ENCODE measurements around the gene IPP. TPM values are rescaled to one million over a fixed set of nuclear protein-coding genes. Genes with fewer than 3 reads are reported as not detected.
"Not testable (repeated sequence)": the region's sequence is repeated elsewhere in the genome, so short reads cannot be mapped to it uniquely, and the experiment has no call there.

The IPP gene
- total RNA-seq, 1 experiment from 2014 or later: 11.6 TPM

- no peaks in the 10 kb centered on the region for H3K27me3 Mint-ChIP-seq (ENCODE audit: insufficient read depth, unreplicated experiment)
- ChIA-PET POLR2A (interaction anchor here (0.7 to 1.3 kb wide), 7 partner anchors 10 to 231 kb away, joined by 3 to 6 read pairs (median 3); partner anchors contain the start of genes MAST2 and PRDX1), CTCF (no interaction called here)
- H3K9me3 Mint-ChIP-seq (ENCODE audit: unreplicated experiment): no peaks in the 10 kb centered on the region
- H3K27ac Mint-ChIP-seq (ENCODE audit: low read depth, unreplicated experiment): no peak overlapping the region
- peak; percentile 70 for DNase-seq (ENCODE audit: unreplicated experiment)
- peak overlapping the region; percentile 16 for H3K4me3 Mint-ChIP-seq (ENCODE audit: unreplicated experiment)
- no TSS peak for BruUV-seq (replicated peaks)
- intact Hi-C loops (cut with micrococcal nuclease): loop anchor here (5.0 kb wide), 1 partner anchor 130 kb away; no protein-coding TSS in a partner anchor
- H3K36me3 Mint-ChIP-seq (ENCODE audit: insufficient read depth, unreplicated experiment): peaks cover 10% of the 10 kb centered on the region
- H3K4me1 Mint-ChIP-seq (ENCODE audit: insufficient read depth, unreplicated experiment): peaks cover 4% of the 10 kb centered on the region
- TF ChIP-seq, protein P1, sequence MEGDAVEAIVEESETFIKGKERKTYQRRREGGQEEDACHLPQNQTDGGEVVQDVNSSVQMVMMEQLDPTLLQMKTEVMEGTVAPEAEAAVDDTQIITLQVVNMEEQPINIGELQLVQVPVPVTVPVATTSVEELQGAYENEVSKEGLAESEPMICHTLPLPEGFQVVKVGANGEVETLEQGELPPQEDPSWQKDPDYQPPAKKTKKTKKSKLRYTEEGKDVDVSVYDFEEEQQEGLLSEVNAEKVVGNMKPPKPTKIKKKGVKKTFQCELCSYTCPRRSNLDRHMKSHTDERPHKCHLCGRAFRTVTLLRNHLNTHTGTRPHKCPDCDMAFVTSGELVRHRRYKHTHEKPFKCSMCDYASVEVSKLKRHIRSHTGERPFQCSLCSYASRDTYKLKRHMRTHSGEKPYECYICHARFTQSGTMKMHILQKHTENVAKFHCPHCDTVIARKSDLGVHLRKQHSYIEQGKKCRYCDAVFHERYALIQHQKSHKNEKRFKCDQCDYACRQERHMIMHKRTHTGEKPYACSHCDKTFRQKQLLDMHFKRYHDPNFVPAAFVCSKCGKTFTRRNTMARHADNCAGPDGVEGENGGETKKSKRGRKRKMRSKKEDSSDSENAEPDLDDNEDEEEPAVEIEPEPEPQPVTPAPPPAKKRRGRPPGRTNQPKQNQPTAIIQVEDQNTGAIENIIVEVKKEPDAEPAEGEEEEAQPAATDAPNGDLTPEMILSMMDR (IDR thresholded peaks at IDR 0.05; ENCODE audit: unreplicated experiment): no peak
Measured at GRCh38 chr1:45752441-45753052, 2.1 kb upstream of the IPP start.

GRCh38 chr1:45752014-45752413 is 1.6 kb upstream of the IPP start:
- peaks cover 10% of the 10 kb centered on the region for H3K36me3 Mint-ChIP-seq (ENCODE audit: insufficient read depth, unreplicated experiment)
- DNase-seq (ENCODE audit: unreplicated experiment): no peak
- H3K27me3 Mint-ChIP-seq (ENCODE audit: insufficient read depth, unreplicated experiment): no peaks in the 10 kb centered on the region
- ChIA-PET CTCF (no interaction called here), POLR2A (interaction anchor here (1.0 to 2.4 kb wide), 7 partner anchors 11 to 230 kb away, joined by 3 to 8 read pairs (median 3); partner anchors contain the start of genes MAST2 and PRDX1)
- H3K4me3 Mint-ChIP-seq (ENCODE audit: unreplicated experiment): peak overlapping the region; percentile 16
- no peak overlapping the region for H3K27ac Mint-ChIP-seq (ENCODE audit: low read depth, unreplicated experiment)
- intact Hi-C loops (cut with micrococcal nuclease): loop anchor here (5.0 kb wide), 1 partner anchor 130 kb away; no protein-coding TSS in a partner anchor
- H3K9me3 Mint-ChIP-seq (ENCODE audit: unreplicated experiment): no peaks in the 10 kb centered on the region
- BruUV-seq (replicated peaks): no TSS peak
- TF ChIP-seq, protein P1 (IDR thresholded peaks at IDR 0.05; ENCODE audit: unreplicated experiment): no peak
- peaks cover 4% of the 10 kb centered on the region for H3K4me1 Mint-ChIP-seq (ENCODE audit: insufficient read depth, unreplicated experiment)

DNA sequence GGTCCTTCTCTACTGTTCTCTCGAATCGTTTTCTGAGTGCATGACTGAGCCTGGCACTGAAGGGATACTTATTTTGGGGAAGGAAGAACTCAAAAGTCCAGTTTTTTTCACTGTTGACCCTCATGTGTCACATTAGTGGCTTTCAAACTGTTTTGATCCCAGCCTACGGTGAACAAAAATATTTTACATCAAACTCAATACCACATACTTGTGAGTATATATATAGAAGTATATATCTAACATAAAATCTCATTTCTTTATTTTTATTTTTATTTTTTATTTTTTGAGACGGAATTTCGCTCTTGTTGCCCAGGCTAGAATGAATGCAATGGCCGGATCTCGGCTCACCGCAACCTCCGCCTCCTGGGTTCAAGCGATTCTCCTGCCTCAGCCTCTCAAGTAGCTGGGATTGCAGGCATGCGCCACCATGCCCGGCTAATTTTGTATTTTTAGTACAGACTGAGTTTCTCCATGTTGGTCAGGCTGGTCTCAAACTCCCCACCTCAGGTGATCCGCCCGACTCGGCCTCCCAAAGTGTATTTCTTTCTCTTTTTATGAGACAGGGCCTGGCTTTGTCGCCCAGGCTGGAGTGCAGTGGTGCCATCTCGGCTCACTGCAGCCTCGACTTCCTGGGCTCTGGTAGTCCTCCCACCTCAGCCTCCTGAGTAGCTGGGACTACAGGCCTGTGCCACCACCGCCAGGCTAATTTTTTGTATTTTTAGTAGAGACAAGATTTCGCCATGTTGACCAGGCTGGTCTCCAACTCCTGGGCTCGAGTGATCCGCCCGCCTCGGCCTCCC is 786 bp upstream of the IPP start:
- H3K9me3 Mint-ChIP-seq (ENCODE audit: unreplicated experiment); DNase-seq (ENCODE audit: unreplicated experiment); H3K27me3 Mint-ChIP-seq (ENCODE audit: insufficient read depth, unreplicated experiment); H3K4me1 Mint-ChIP-seq (ENCODE audit: insufficient read depth, unreplicated experiment): not testable (repeated sequence)
- TSS peak; percentile 93 for BruUV-seq (replicated peaks)
- Mint-ChIP-seq H3K4me3 (ENCODE audit: unreplicated experiment) (peak overlapping the region; percentile 97), H3K36me3 (ENCODE audit: insufficient read depth, unreplicated experiment) (peaks cover 14% of the 10 kb centered on the region), H3K27ac (ENCODE audit: low read depth, unreplicated experiment) (peak overlapping the region; percentile 100)
- intact Hi-C loops (cut with micrococcal nuclease): loop anchor here (5.0 kb wide), 1 partner anchor 131 kb away; no protein-coding TSS in a partner anchor
- ChIA-PET CTCF (interaction anchor here (0.7 kb wide), 1 partner anchor 122 kb away, joined by 3 read pairs; no protein-coding TSS in a partner anchor), POLR2A (interaction anchor here (0.7 to 2.4 kb wide), 8 partner anchors 48 to 267 kb away, joined by 3 to 10 read pairs (median 3); partner anchors contain the start of gene MAST2)

- ChIA-PET CTCF (interaction anchor here (1.1 to 1.3 kb wide), 2 partner anchors 12 to 61 kb away, joined by 3 to 4 read pairs; no protein-coding TSS in a partner anchor), POLR2A (interaction anchor here (0.6 kb wide), 1 partner anchor 56 kb away, joined by 3 read pairs; no protein-coding TSS in a partner anchor)
- Mint-ChIP-seq H3K36me3 (ENCODE audit: insufficient read depth, unreplicated experiment) (peaks cover 34% of the 10 kb centered on the region), H3K27ac (ENCODE audit: low read depth, unreplicated experiment) (no peak overlapping the region), H3K9me3 (ENCODE audit: unreplicated experiment) (no peaks in the 10 kb centered on the region), H3K4me1 (ENCODE audit: insufficient read depth, unreplicated experiment) (peaks cover 7% of the 10 kb centered on the region), H3K4me3 (ENCODE audit: unreplicated experiment) (no peak overlapping the region), H3K27me3 (ENCODE audit: insufficient read depth, unreplicated experiment) (no peaks in the 10 kb centered on the region)
- BruUV-seq (replicated peaks): no TSS peak
- intact Hi-C loops (cut with micrococcal nuclease): no loop called here
- DNase-seq (ENCODE audit: unreplicated experiment): no peak
- TF ChIP-seq, protein P1 (IDR thresholded peaks at IDR 0.05; ENCODE audit: unreplicated experiment): no peak
Measured at GRCh38 chr1:45746922-45747321, 3.5 kb downstream of the IPP start.

DNA sequence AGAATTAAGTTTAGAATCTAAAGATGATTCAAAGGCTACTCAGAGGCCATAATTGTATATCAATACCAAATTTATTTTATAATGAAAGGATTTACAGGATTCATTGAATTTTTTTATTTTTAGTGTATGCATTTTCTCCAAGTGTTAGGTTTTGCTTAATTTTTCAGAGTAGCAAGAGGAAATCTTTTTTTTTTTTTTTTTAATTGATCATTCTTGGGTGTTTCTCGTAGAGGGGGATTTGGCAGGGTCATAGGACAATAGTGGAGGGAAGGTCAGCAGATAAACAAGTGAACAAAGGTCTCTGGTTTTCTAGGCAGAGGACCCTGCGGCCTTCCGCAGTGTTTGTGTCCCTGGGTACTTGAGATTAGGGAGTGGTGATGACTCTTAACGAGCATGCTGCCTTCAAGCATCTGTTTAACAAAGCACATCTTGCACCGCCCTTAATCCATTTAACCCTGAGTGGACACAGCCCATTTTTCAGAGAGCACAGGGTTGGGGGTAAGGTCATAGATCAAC is 10.8 kb downstream of the IPP start:
- DNase-seq (ENCODE audit: unreplicated experiment); H3K9me3 Mint-ChIP-seq (ENCODE audit: unreplicated experiment); H3K4me3 Mint-ChIP-seq (ENCODE audit: unreplicated experiment); intact Hi-C loops (cut with micrococcal nuclease); H3K27me3 Mint-ChIP-seq (ENCODE audit: insufficient read depth, unreplicated experiment); CTCF ChIA-PET; H3K27ac Mint-ChIP-seq (ENCODE audit: low read depth, unreplicated experiment); BruUV-seq (replicated peaks); H3K4me1 Mint-ChIP-seq (ENCODE audit: insufficient read depth, unreplicated experiment); POLR2A ChIA-PET: not testable (repeated sequence)
- peaks cover 28% of the 10 kb centered on the region for H3K36me3 Mint-ChIP-seq (ENCODE audit: insufficient read depth, unreplicated experiment)
